IMR-90 (cell line): ENCODE results near the gene GABRB1. TPM values are rescaled to one million over a fixed set of nuclear protein-coding genes. Genes with fewer than 3 reads are reported as not detected.

Experiments
- ATAC-seq: fragments of 200-7000 bp; cut with Tn5 transposase; 2 replicates; pipeline ENCODE4 v1.9.1; 2020; ENCODE audit warnings: low read depth, mild to moderate bottlenecking, moderate library complexity
- BruUV-seq: library from RNA; stranded (reverse); fragments of 400-500 nt; replicated peaks from 2 replicates; lab custom pipeline; 2021; lab: Mats Ljungman, UMichigan
- CTCF ChIA-PET: fragments of 300-600 bp; formaldehyde crosslinking; extraction: SDS; loops from one replicate; lab custom pipeline; 2021; ENCODE audit warnings: antibody characterized with exemption; lab: Yijun Ruan, JAX
- POLR2A ChIA-PET: fragments of 300-600 bp; sonication (Branson Sonifier 250); formaldehyde crosslinking; loops from one replicate; lab custom pipeline; 2022; ENCODE audit warnings: antibody characterized with exemption; ENCODE audit not compliant: unreplicated experiment; lab: Charles Lee
- DNase-seq: peaks from one replicate; pipeline ENCODE4 v3.0.0; 2013
- H2AFZ ChIP-seq: replicated peaks from 2 replicates; pipeline ENCODE3; 2013; ENCODE audit warnings: low read length, mild to moderate bottlenecking; ENCODE audit not compliant: poor library complexity
- H2AK5ac ChIP-seq: 2 replicates; pipeline ENCODE4 v1.6.1; 2013; ENCODE audit warnings: low read depth, low read length, inconsistent platforms
- H2AK9ac ChIP-seq: replicated peaks from 2 replicates; pipeline ENCODE3; 2013; ENCODE audit warnings: mild to moderate bottlenecking, low read depth, low read length, moderate library complexity; ENCODE audit not compliant: poor library complexity
- H2BK120ac ChIP-seq: 2 replicates; pipeline ENCODE4 v1.6.1; 2013; ENCODE audit warnings: low read depth, low read length, inconsistent platforms
- H2BK15ac ChIP-seq: 3 replicates; pipeline ENCODE4 v1.6.1; 2013; ENCODE audit warnings: low read depth, low read length, inconsistent platforms
- H2BK20ac ChIP-seq: 2 replicates; pipeline ENCODE4 v1.6.1; 2013; ENCODE audit warnings: low read depth, mild to moderate bottlenecking, inconsistent platforms, low read length, moderate library complexity
- H2BK5ac ChIP-seq: 2 replicates; pipeline ENCODE4 v1.6.1; 2013; ENCODE audit warnings: mild to moderate bottlenecking, low read depth, low read length, inconsistent platforms; ENCODE audit not compliant: poor library complexity, severe bottlenecking
- H3K14ac ChIP-seq: replicated peaks from 2 replicates; pipeline ENCODE4 v1.6.1; 2013; ENCODE audit warnings: low read depth, low read length, inconsistent platforms
- H3K18ac ChIP-seq: 2 replicates; pipeline ENCODE4 v1.6.1; 2013; ENCODE audit warnings: low read depth, low read length, control low read depth
- H3K23ac ChIP-seq: 2 replicates; pipeline ENCODE4 v1.6.1; 2013; ENCODE audit warnings: low read depth, low read length, inconsistent platforms
- H3K27ac ChIP-seq: 2 replicates; pipeline ENCODE4 v1.5.1; 2013; ENCODE audit warnings: mild to moderate bottlenecking, control low read depth, low read length; ENCODE audit not compliant: insufficient read depth
- H3K27me3 ChIP-seq: 2 replicates; pipeline ENCODE4 v1.6.1; 2013; ENCODE audit warnings: low read length; ENCODE audit not compliant: control insufficient read depth, insufficient read depth
- H3K36me3 ChIP-seq: 2 replicates; pipeline ENCODE4 v1.6.1; 2013; ENCODE audit warnings: low read length, mixed read lengths; ENCODE audit not compliant: control insufficient read depth, insufficient read depth
- H3K4ac ChIP-seq: 2 replicates; pipeline ENCODE4 v1.6.1; 2013; ENCODE audit warnings: low read depth, low read length, inconsistent platforms
- H3K4me1 ChIP-seq: 2 replicates; pipeline ENCODE4 v1.6.1; 2013; ENCODE audit warnings: low read length, mixed read lengths; ENCODE audit not compliant: control insufficient read depth, insufficient read depth
- H3K4me2 ChIP-seq: 2 replicates; pipeline ENCODE4 v1.6.1; 2013; ENCODE audit warnings: low read depth, mild to moderate bottlenecking, control low read depth, low read length, moderate library complexity
- H3K4me3 ChIP-seq: 2 replicates; pipeline ENCODE4 v1.5.1; 2013; ENCODE audit warnings: low read depth, mild to moderate bottlenecking, control low read depth, low read length, moderate library complexity; ENCODE audit not compliant: insufficient read depth
- H3K56ac ChIP-seq: 2 replicates; pipeline ENCODE4 v1.6.1; 2013; ENCODE audit warnings: low read length, inconsistent platforms; ENCODE audit not compliant: insufficient read depth; ENCODE audit errors: extremely low read depth
- H3K79me1 ChIP-seq, 2 experiments: 2 replicates each; pipeline ENCODE4 v1.6.1; 2013; ENCODE audit warnings: low read length in 2 of 2, inconsistent platforms in 1 of 2, low read depth in 1 of 2
- H3K9ac ChIP-seq: 2 replicates; pipeline ENCODE4 v1.6.1; 2013; ENCODE audit warnings: low read depth, low read length, control low read depth
- H3K9me1 ChIP-seq: 2 replicates; pipeline ENCODE4 v1.6.1; 2013; ENCODE audit warnings: low read length, inconsistent platforms; ENCODE audit not compliant: insufficient read depth
- H3K9me3 ChIP-seq: 2 replicates; pipeline ENCODE4 v1.6.1; 2013; ENCODE audit warnings: low read length; ENCODE audit not compliant: control insufficient read depth, insufficient read depth
- H4K20me1 ChIP-seq: 2 replicates; pipeline ENCODE4 v1.6.1; 2013; ENCODE audit warnings: low read length, inconsistent platforms; ENCODE audit not compliant: insufficient read depth
- H4K5ac ChIP-seq: 2 replicates; pipeline ENCODE4 v1.6.1; 2013; ENCODE audit warnings: mild to moderate bottlenecking, low read depth, low read length, control low read depth
- H4K8ac ChIP-seq, 2 experiments: 2 replicates each; pipeline ENCODE4 v1.6.1; 2013; ENCODE audit warnings: low read depth in 2 of 2, low read length in 2 of 2, control low read depth in 1 of 2, inconsistent platforms in 1 of 2
- H4K91ac ChIP-seq: 2 replicates; pipeline ENCODE4 v1.6.1; 2013; ENCODE audit warnings: low read depth, low read length, inconsistent platforms; ENCODE audit not compliant: insufficient read depth
- BHLHE40 ChIP-seq: fragments of 150-350 bp; IDR thresholded peaks from 2 replicates; pipeline ENCODE4 v1.6.1; 2016; ENCODE audit warnings: mild to moderate bottlenecking, low read depth, low read length
- CEBPB ChIP-seq: IDR thresholded peaks from 2 replicates; pipeline ENCODE4 v1.6.1; 2012; ENCODE audit warnings: low read depth, low read length, improper control_type of control experiment
- CHD1 ChIP-seq: IDR thresholded peaks from 2 replicates; pipeline ENCODE4 v1.6.1; 2012; ENCODE audit warnings: low read depth, low read length, improper control_type of control experiment
- CTCF ChIP-seq: conservative IDR thresholded peaks from 2 replicates; pipeline ENCODE4 v1.5.1; 2012; ENCODE audit warnings: mild to moderate bottlenecking, low read depth, low read length, improper control_type of control experiment
- ELK1 ChIP-seq: fragments of 150-350 bp; IDR thresholded peaks from 2 replicates; pipeline ENCODE4 v1.6.1; 2016; ENCODE audit warnings: low read depth, mild to moderate bottlenecking, low read length, moderate library complexity, borderline replicate concordance
- FOS ChIP-seq: fragments of 150-350 bp; IDR thresholded peaks from 2 replicates; pipeline ENCODE4 v1.6.1; 2016; ENCODE audit warnings: low read depth, low read length
- MAFK ChIP-seq: IDR thresholded peaks from 2 replicates; pipeline ENCODE4 v1.6.1; 2012; ENCODE audit warnings: low read depth, low read length, improper control_type of control experiment
- MAZ ChIP-seq: IDR thresholded peaks from 2 replicates; pipeline ENCODE4 v1.6.1; 2012; ENCODE audit warnings: low read depth, mild to moderate bottlenecking, low read length, improper control_type of control experiment, moderate library complexity, borderline replicate concordance
- MXI1 ChIP-seq: IDR thresholded peaks from 2 replicates; pipeline ENCODE4 v1.6.1; 2012; ENCODE audit warnings: low read depth, mild to moderate bottlenecking, low read length, moderate library complexity, borderline replicate concordance
- NFE2L2 ChIP-seq: fragments of 150-350 bp; IDR thresholded peaks from 2 replicates; pipeline ENCODE4 v1.6.1; 2016; ENCODE audit warnings: low read depth, mild to moderate bottlenecking, low read length
- POLR2A ChIP-seq: IDR thresholded peaks from 2 replicates; pipeline ENCODE4 v1.6.1; 2012; ENCODE audit warnings: mild to moderate bottlenecking, low read depth, low read length
- RAD21 ChIP-seq: IDR thresholded peaks from 2 replicates; pipeline ENCODE4 v1.6.1; 2012; ENCODE audit warnings: low read length, improper control_type of control experiment
- RCOR1 ChIP-seq: IDR thresholded peaks from 2 replicates; pipeline ENCODE4 v1.6.1; 2012; ENCODE audit warnings: mild to moderate bottlenecking, low read length, improper control_type of control experiment; ENCODE audit not compliant: insufficient replicate concordance
- RFX5 ChIP-seq: IDR thresholded peaks from 2 replicates; pipeline ENCODE4 v1.8.0; 2012; ENCODE audit warnings: low read depth, mild to moderate bottlenecking, low read length, moderate library complexity
- SMC3 ChIP-seq: fragments of 150-350 bp; IDR thresholded peaks from 2 replicates; pipeline ENCODE4 v1.6.1; 2016; ENCODE audit warnings: low read depth, mild to moderate bottlenecking, antibody characterized with exemption, low read length, moderate library complexity
- USF2 ChIP-seq: fragments of 150-350 bp; IDR thresholded peaks from 2 replicates; pipeline ENCODE4 v1.6.1; 2017; ENCODE audit warnings: mild to moderate bottlenecking, antibody characterized with exemption, low read length, low read depth
- WGBS, 2 experiments: methylation state at CpG; one replicate each; pipeline versions ENCODE4 v1.1.5 to v1.1.7; 2013; ENCODE audit warnings: missing lambda C conversion rate in 2 of 2; ENCODE audit not compliant: insufficient read length in 1 of 2; ENCODE audit errors: extremely low coverage in 2 of 2; 5-methylcytosine and 5-hydroxymethylcytosine counted together
- dilution Hi-C: fragments of 300-500 bp; cut with HindIII; formaldehyde crosslinking; loops from one replicate; pipeline ENCODE4 v1.14.3; 2018; ENCODE audit warnings: low sequenced_read_pairs; ENCODE audit not compliant: unreplicated experiment
- in situ Hi-C: fragments of 300-500 bp; cut with MboI; formaldehyde crosslinking; loops from 3 replicates; pipeline ENCODE4 v1.14.3; 2019; ENCODE audit warnings: low sequenced_read_pairs, inconsistent platforms, mixed read lengths
- intact Hi-C: fragments of 100-400 bp; cut with micrococcal nuclease; formaldehyde crosslinking; loops from 2 replicates; pipeline ENCODE4 v1.10.0; 2022
- polyA plus RNA-seq, 3 experiments: library from polyadenylated mRNA; depleted of rRNA; stranded (reverse); fragments of >200 nt; gene quantifications; 2 replicates each; pipeline ENCODE4 v1.2.3, GENCODE V29; 2012; ENCODE audit warnings: low replicate concordance in 1 of 3
- total RNA-seq: library from RNA; depleted of rRNA; stranded (reverse); fragments of >200 nt; gene quantifications from 2 replicates; pipeline ENCODE4 v1.2.3, GENCODE V29; 2012

GABRB1 gene
- total and polyA plus RNA-seq, 2 of the 4 experiments (the other 2 are of a cell fraction): 4.7 to 16.1 TPM

- BruUV-seq: no TSS peak
- Histone ChIP-seq H3K27ac (no peak overlapping the region), H3K18ac (no peak overlapping the region), H2BK15ac (no peak overlapping the region; the same call in 2 of the 3 replicates), H2BK20ac (peak overlapping the region; percentile 38; the same call in 1 of the 2 replicates), H3K9me3 (no peaks in the 10 kb centered on the region), H3K14ac (no peak overlapping the region), H3K4me3 (no peak overlapping the region), H3K79me1 (peaks cover 0 to 5% of the 10 kb centered on the region in 2 experiments; a peak in 1 of 4 replicates), H3K4ac (no peak overlapping the region), H2AK9ac (no peak overlapping the region), H3K9me1 (no peaks in the 10 kb centered on the region), H3K4me1 (no peaks in the 10 kb centered on the region; the same call in 1 of the 2 replicates), H4K91ac (no peak overlapping the region), H4K8ac (no peak overlapping the region), H3K56ac (no peak overlapping the region), H4K20me1 (no peaks in the 10 kb centered on the region), H2BK120ac (0 out of 2 replicates have a peak overlapping the region, but pooled peaks have one; percentile 37), H4K5ac (no peak overlapping the region), H3K27me3 (no peaks in the 10 kb centered on the region), H3K36me3 (no peaks in the 10 kb centered on the region), H2AFZ (no peak overlapping the region), H3K23ac (no peak overlapping the region), H2BK5ac (no peak overlapping the region), H2AK5ac (no peak overlapping the region), H3K9ac (no peak overlapping the region), H3K4me2 (no peak overlapping the region)
- DNase-seq (no peak), ATAC-seq (no peak)
- ChIA-PET CTCF (interaction anchor here (1.8 kb wide), 1 partner anchor 76 kb away, joined by 4 read pairs; no protein-coding TSS in a partner anchor), POLR2A (no interaction called here)
- dilution Hi-C loops (no loop called here), intact Hi-C loops (no loop called here), in situ Hi-C loops (no loop called here)
- TF ChIP-seq SMC3: no peak
- no peak for TF ChIP-seq MXI1
- no peak for TF ChIP-seq CEBPB
- no peak for TF ChIP-seq USF2
- TF ChIP-seq MAZ: no peak
- no peak for TF ChIP-seq MAFK
- no peak for TF ChIP-seq RAD21
- no peak for TF ChIP-seq NFE2L2
- no peak for TF ChIP-seq RCOR1
- no peak for TF ChIP-seq ELK1
- TF ChIP-seq CTCF: no peak
- no peak for TF ChIP-seq BHLHE40
- no peak for TF ChIP-seq CHD1
- no peak for TF ChIP-seq RFX5
- TF ChIP-seq POLR2A: no peak
- no peak for TF ChIP-seq FOS
- no CpG with 5 or more reads among the region's 2 CpGs for WGBS, 2 experiments
These were observed 78.0 kb downstream of the GABRB1 start for GRCh38 chr4:47109379-47109778.
